ENCODE data around the gene RFTN1. TPM values are rescaled to one million over a fixed set of nuclear protein-coding genes. Genes with fewer than 3 reads are reported as not detected.

Gene RFTN1
- total RNA-seq, 1 experiment from 2014 or later: 0.90 TPM

GRCh38 chr3:16463914-16464313 is 49.6 kb downstream of the RFTN1 start:
- DNase-seq: no peak
- no peak overlapping the region for H3K4me3 ChIP-seq (ENCODE audit: insufficient read depth, low read depth, low read length)
- no peaks in the 10 kb centered on the region for H3K36me3 ChIP-seq (replicated peaks; ENCODE audit: control insufficient read depth, insufficient read depth, low read length)
- no peaks in the 10 kb centered on the region for H3K27me3 ChIP-seq (ENCODE audit: control insufficient read depth, insufficient read depth, low read length)

- DNase-seq: no peak
- H3K36me3 ChIP-seq (replicated peaks; ENCODE audit: control insufficient read depth, insufficient read depth, low read length): no peaks in the 10 kb centered on the region
- no peaks in the 10 kb centered on the region for H3K27me3 ChIP-seq (ENCODE audit: control insufficient read depth, insufficient read depth, low read length)
- no peak overlapping the region for H3K4me3 ChIP-seq (ENCODE audit: insufficient read depth, low read depth, low read length)
Measured at GRCh38 chr3:16463119-16463518, 50.4 kb downstream of the RFTN1 start.

GRCh38 chr3:16462679-16463078 is 50.8 kb downstream of the RFTN1 start:
- no peak for DNase-seq
- Histone ChIP-seq H3K4me3 (ENCODE audit: insufficient read depth, low read depth, low read length) (no peak overlapping the region), H3K27me3 (ENCODE audit: control insufficient read depth, insufficient read depth, low read length) (no peaks in the 10 kb centered on the region), H3K36me3 (replicated peaks; ENCODE audit: control insufficient read depth, insufficient read depth, low read length) (no peaks in the 10 kb centered on the region)

GRCh38 chr3:16461463-16462245 is 51.8 kb downstream of the RFTN1 start:
- H3K36me3 ChIP-seq (replicated peaks; ENCODE audit: control insufficient read depth, insufficient read depth, low read length): no peaks in the 10 kb centered on the region
- no peak overlapping the region for H3K4me3 ChIP-seq (ENCODE audit: insufficient read depth, low read depth, low read length)
- DNase-seq: no peak
- H3K27me3 ChIP-seq (ENCODE audit: control insufficient read depth, insufficient read depth, low read length): no peaks in the 10 kb centered on the region

- H3K4me3 ChIP-seq (ENCODE audit: insufficient read depth, low read depth, low read length): no peak overlapping the region
- DNase-seq: no peak
- no peaks in the 10 kb centered on the region for H3K27me3 ChIP-seq (ENCODE audit: control insufficient read depth, insufficient read depth, low read length)
- no peaks in the 10 kb centered on the region for H3K36me3 ChIP-seq (replicated peaks; ENCODE audit: control insufficient read depth, insufficient read depth, low read length)
Measured at GRCh38 chr3:16460886-16461285, 52.6 kb downstream of the RFTN1 start.

- Histone ChIP-seq H3K4me3 (ENCODE audit: insufficient read depth, low read depth, low read length) (no peak overlapping the region), H3K27me3 (ENCODE audit: control insufficient read depth, insufficient read depth, low read length) (no peaks in the 10 kb centered on the region), H3K36me3 (replicated peaks; ENCODE audit: control insufficient read depth, insufficient read depth, low read length) (no peaks in the 10 kb centered on the region)
- DNase-seq: no peak
Measured at GRCh38 chr3:16460273-16460672, 53.2 kb downstream of the RFTN1 start.

GRCh38 chr3:16456784-16457415 is 56.6 kb downstream of the RFTN1 start:
- H3K4me3 ChIP-seq (ENCODE audit: insufficient read depth, low read depth, low read length): no peak overlapping the region
- DNase-seq: no peak
- H3K36me3 ChIP-seq (replicated peaks; ENCODE audit: control insufficient read depth, insufficient read depth, low read length): no peaks in the 10 kb centered on the region
- H3K27me3 ChIP-seq (ENCODE audit: control insufficient read depth, insufficient read depth, low read length): no peaks in the 10 kb centered on the region

- DNase-seq: no peak
- H3K27me3 ChIP-seq (ENCODE audit: control insufficient read depth, insufficient read depth, low read length): no peaks in the 10 kb centered on the region
- no peak overlapping the region for H3K4me3 ChIP-seq (ENCODE audit: insufficient read depth, low read depth, low read length)
- no peaks in the 10 kb centered on the region for H3K36me3 ChIP-seq (replicated peaks; ENCODE audit: control insufficient read depth, insufficient read depth, low read length)
Measured at GRCh38 chr3:16455966-16456365, 57.5 kb downstream of the RFTN1 start.

GRCh38 chr3:16455001-16455400 is 58.5 kb downstream of the RFTN1 start:
- no peak for DNase-seq
- Histone ChIP-seq H3K4me3 (ENCODE audit: insufficient read depth, low read depth, low read length) (no peak overlapping the region), H3K27me3 (ENCODE audit: control insufficient read depth, insufficient read depth, low read length) (no peaks in the 10 kb centered on the region), H3K36me3 (replicated peaks; ENCODE audit: control insufficient read depth, insufficient read depth, low read length) (no peaks in the 10 kb centered on the region)

GRCh38 chr3:16452261-16452660 is 61.2 kb downstream of the RFTN1 start:
- Histone ChIP-seq H3K36me3 (replicated peaks; ENCODE audit: control insufficient read depth, insufficient read depth, low read length) (no peaks in the 10 kb centered on the region), H3K27me3 (ENCODE audit: control insufficient read depth, insufficient read depth, low read length) (no peaks in the 10 kb centered on the region), H3K4me3 (ENCODE audit: insufficient read depth, low read depth, low read length) (no peak overlapping the region)
- no peak for DNase-seq

- Histone ChIP-seq H3K36me3 (replicated peaks; ENCODE audit: control insufficient read depth, insufficient read depth, low read length) (no peaks in the 10 kb centered on the region), H3K27me3 (ENCODE audit: control insufficient read depth, insufficient read depth, low read length) (no peaks in the 10 kb centered on the region), H3K4me3 (ENCODE audit: insufficient read depth, low read depth, low read length) (no peak overlapping the region)
- DNase-seq: no peak
Measured at GRCh38 chr3:16449369-16449768, 64.1 kb downstream of the RFTN1 start.

GRCh38 chr3:16448639-16449070 is 64.8 kb downstream of the RFTN1 start:
- H3K27me3 ChIP-seq (ENCODE audit: control insufficient read depth, insufficient read depth, low read length): no peaks in the 10 kb centered on the region
- no peak overlapping the region for H3K4me3 ChIP-seq (ENCODE audit: insufficient read depth, low read depth, low read length)
- H3K36me3 ChIP-seq (replicated peaks; ENCODE audit: control insufficient read depth, insufficient read depth, low read length): no peaks in the 10 kb centered on the region
- peak; percentile 17 for DNase-seq

- DNase-seq: no peak
- Histone ChIP-seq H3K4me3 (ENCODE audit: insufficient read depth, low read depth, low read length) (no peak overlapping the region), H3K36me3 (replicated peaks; ENCODE audit: control insufficient read depth, insufficient read depth, low read length) (no peaks in the 10 kb centered on the region), H3K27me3 (ENCODE audit: control insufficient read depth, insufficient read depth, low read length) (no peaks in the 10 kb centered on the region)
Measured at GRCh38 chr3:16447135-16447534, 66.4 kb downstream of the RFTN1 start.

GRCh38 chr3:16444344-16444743 is 69.2 kb downstream of the RFTN1 start:
- Histone ChIP-seq H3K36me3 (replicated peaks; ENCODE audit: control insufficient read depth, insufficient read depth, low read length) (no peaks in the 10 kb centered on the region), H3K27me3 (ENCODE audit: control insufficient read depth, insufficient read depth, low read length) (no peaks in the 10 kb centered on the region), H3K4me3 (ENCODE audit: insufficient read depth, low read depth, low read length) (no peak overlapping the region)
- no peak for DNase-seq

GRCh38 chr3:16442730-16443129 is 70.8 kb downstream of the RFTN1 start:
- no peak for DNase-seq
- Histone ChIP-seq H3K27me3 (ENCODE audit: control insufficient read depth, insufficient read depth, low read length) (no peaks in the 10 kb centered on the region), H3K36me3 (replicated peaks; ENCODE audit: control insufficient read depth, insufficient read depth, low read length) (no peaks in the 10 kb centered on the region), H3K4me3 (ENCODE audit: insufficient read depth, low read depth, low read length) (no peak overlapping the region)
